GM08714 (cell line): Measurements from ENCODE around the gene ST8SIA5.

ENCODE experiments used
- H3K4me3 ChIP-seq: fragments of 200-500 bp; sonication (Bioruptor generic); 2 replicates; pipeline ENCODE4 v1.5.1; 2014; ENCODE audit warnings: mild to moderate bottlenecking, low read length, inconsistent platforms
- ZNF274 ChIP-seq: IDR thresholded peaks from 2 replicates; pipeline ENCODE4 v1.6.1; 2012; ENCODE audit warnings: mild to moderate bottlenecking, low read depth, low read length

ST8SIA5 gene

DNA sequence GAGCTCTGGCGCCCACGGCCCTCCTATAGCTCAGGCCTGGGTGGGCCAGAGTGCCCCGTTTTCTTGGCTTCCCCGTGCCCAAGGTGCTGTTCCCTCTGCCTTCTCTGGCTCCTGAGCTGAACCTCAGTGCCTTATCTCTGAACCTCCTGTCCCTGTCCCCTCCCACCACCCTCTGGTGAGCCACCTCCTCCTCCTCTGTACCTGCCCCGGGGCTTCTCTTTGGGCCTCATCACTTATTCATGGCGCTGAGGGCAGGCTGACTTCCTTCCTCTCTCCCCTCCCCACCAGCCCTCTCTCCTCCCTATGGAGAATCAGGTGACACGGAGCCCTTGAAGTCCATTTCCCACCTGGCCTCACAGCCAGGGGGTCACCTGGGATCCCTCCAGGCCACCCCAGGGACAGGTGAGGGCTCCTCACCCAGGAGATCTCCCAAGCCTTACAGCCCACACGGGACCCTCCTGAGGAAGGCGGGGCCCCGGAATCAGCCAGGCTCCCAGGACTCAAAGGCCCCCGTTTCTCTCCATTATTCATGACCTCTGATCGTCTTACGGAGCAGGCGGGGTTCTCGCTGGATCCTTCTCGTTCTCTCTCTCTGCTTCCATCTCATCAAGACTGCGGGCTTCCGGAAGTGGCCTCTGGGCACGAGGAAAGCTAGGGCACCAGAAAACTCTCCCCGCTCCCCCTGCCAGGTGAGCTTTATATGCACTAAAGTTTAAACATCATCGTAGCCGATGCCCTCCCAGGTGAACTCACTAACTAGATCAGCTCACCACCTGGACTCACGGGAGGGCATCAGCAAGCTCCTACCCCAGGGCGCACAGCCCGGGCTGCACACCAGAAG is 99.5 kb downstream of the ST8SIA5 start, which contains the start of gene LOXHD1:
Gene LOXHD1, minus strand, starts transcription at position 106 of the 841 bp plus-strand sequence. CDS start 187 bp downstream, outside the sequence.
- no peak within 1 kb of the TSS for H3K4me3 ChIP-seq
- no peak for TF ChIP-seq ZNF274

- no peak overlapping the region for H3K4me3 ChIP-seq
- no peak for TF ChIP-seq ZNF274
Measured at GRCh38 chr18:46656326-46657114, 100.3 kb downstream of the ST8SIA5 start.

DNA sequence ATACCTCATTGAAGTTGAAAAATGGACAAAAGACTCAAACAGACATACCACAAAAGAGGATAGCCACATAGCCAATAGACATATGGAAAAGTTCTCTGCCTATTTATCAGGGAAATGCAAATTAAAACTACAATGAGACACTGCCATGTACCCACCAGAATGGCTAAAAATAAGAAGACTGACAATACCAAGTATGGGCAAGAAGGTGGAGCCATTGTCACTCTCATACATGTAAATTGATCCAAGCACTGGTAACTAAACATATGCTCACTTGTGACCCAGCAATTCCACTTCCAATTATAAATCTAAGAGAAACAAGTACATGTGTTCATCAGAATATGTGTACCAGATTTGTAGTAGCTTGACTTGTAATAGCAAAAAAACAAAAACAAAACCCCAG is 104.5 kb downstream of the ST8SIA5 start:
- H3K4me3 ChIP-seq = no peak overlapping the region
- TF ChIP-seq ZNF274 = no peak

- TF ChIP-seq ZNF274 = no peak
- no peak overlapping the region for H3K4me3 ChIP-seq
Measured at GRCh38 chr18:46650681-46651080, 106.2 kb downstream of the ST8SIA5 start.

- H3K4me3 ChIP-seq = no peak overlapping the region
- no peak for TF ChIP-seq ZNF274
Measured at GRCh38 chr18:46649071-46649862, 107.6 kb downstream of the ST8SIA5 start.

DNA sequence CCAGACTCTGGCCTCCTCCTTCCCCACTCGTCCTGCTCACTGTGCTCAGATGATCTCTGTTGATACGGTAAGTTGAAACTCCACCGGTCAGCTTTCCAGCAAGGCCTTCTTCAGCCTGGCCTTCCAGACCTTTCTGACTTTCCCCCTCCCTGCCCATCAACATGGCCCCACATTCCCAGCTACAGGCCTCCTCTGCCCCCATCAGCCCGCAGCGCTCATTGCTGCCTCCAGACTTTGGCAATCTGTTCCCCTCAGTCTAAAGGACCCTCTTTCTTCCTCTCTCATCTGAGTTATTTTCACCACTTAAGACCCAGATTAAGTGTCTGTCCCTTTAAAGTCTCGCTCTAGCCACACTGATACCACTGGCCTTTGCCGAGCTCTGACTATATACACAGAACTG is 110.4 kb downstream of the ST8SIA5 start:
- no peak for TF ChIP-seq ZNF274
- H3K4me3 ChIP-seq = no peak overlapping the region

DNA sequence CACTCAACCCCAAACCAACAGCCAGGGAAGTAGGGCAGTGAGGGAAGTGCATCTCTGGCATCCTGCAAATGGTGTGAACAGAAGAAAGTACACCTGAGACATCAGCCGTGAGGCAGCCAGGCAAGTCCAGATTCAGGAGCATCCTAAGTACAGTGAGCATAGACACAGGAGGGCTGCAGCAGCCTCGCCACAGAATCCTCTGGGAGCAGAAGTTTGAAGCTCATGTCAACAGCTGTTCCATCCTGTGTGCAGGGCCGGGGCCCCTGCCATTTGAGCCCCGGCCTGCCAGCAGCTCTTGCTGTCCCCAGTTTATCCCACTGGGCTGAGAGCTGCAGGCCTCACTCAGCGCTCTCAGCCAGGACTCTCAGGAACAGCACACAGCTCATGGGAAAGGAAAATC is 114.3 kb downstream of the ST8SIA5 start:
- no peak for TF ChIP-seq ZNF274
- no peak overlapping the region for H3K4me3 ChIP-seq

- no peak for TF ChIP-seq ZNF274
- no peak overlapping the region for H3K4me3 ChIP-seq
Measured at GRCh38 chr18:46641917-46642316, 114.9 kb downstream of the ST8SIA5 start.

GRCh38 chr18:46639386-46639785 is 117.5 kb downstream of the ST8SIA5 start:
- H3K4me3 ChIP-seq = no peak overlapping the region
- no peak for TF ChIP-seq ZNF274

DNA sequence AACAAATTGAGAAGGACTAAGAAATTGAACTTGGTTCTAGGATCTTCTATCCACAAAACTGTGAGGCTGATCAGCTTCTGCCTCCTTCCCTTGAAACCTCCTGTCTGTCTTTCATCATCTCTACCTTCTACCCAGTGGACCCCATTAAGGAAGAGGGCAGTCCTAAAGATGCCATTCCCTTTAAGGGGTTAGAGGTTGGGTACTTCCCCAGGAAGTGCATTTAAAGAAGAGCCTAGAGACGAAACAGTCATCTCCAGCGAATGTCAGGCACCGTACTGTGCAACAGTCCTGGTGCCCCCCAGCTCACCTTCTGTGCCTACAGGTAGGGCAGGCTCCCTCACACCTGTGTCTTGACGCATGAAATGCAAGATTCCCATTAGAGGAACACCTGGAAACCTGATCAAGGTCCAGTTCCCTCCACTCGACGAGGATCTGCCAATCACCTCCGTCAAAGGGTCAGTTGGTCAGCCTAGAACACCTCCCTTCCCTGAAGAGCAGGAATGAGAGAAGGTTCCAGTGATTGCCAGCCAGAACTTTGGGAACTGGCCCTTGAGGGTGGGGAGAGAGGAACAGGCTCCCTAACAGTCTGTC is 120.7 kb downstream of the ST8SIA5 start:
- no peak for TF ChIP-seq ZNF274

GRCh38 chr18:46632401-46633071 is 124.3 kb downstream of the ST8SIA5 start:
- no peak overlapping the region for H3K4me3 ChIP-seq
- no peak for TF ChIP-seq ZNF274

More for the DNA sequence above, 120.7 kb downstream of the ST8SIA5 start:
- H3K4me3 ChIP-seq = no peak overlapping the region

DNA sequence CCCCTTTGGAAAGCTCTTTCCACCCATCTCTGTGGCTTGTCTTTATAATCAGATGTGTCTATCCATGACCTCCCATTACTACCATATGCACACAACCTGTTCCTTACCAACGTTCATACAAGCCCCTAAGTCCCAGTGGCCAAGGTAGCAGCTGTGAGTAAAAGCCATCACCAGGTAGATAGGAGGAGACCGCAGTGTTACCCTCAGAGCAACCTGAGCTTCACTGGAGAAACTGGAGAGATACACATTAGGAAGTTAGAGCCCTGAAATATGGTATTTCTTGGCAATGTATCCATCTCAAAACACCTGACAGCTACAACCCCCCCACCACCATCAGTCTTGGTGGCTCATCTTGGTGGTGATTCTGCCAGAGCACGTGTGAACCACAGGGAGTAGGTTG is 125.9 kb downstream of the ST8SIA5 start:
- no peak overlapping the region for H3K4me3 ChIP-seq
- no peak for TF ChIP-seq ZNF274

DNA sequence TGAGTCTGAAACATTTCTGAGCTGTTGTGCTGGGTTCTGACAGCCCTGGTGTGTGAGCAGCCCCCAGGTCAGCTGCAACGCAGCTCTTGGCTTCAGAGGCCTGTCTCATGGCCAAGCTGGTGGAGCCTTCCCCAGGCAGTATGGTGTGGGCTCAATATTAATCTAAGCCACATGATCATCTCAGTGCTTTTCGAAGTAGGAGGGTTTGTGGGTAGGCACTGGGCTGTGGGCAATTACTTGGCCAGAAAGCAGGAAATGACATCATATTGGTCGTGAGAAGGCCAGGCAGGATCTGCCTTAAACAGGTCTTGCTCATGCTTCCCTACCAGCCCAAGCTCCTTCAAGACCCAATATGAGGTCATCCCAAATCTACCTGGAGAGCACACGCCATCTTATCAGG is 126.7 kb downstream of the ST8SIA5 start:
- TF ChIP-seq ZNF274 = no peak
- H3K4me3 ChIP-seq = no peak overlapping the region

- no peak for TF ChIP-seq ZNF274
- H3K4me3 ChIP-seq = no peak overlapping the region
Measured at GRCh38 chr18:46629361-46629760, 127.5 kb downstream of the ST8SIA5 start.
